ENCODE results near the gene OR2V2. TPM values are rescaled to one million over a fixed set of nuclear protein-coding genes. Genes with fewer than 3 reads are reported as not detected.
"Not testable (repeated sequence)": the region's sequence is repeated elsewhere in the genome, so short reads cannot be mapped to it uniquely, and the experiment has no call there.

OR2V2 gene
- total RNA-seq, 3 donors from 2014 or later: not detected

GRCh38 chr5:181166812-181167733 lies 19.7 kb downstream of the OR2V2 start:
- H3K27me3 ChIP-seq: peaks cover 2 to 36% of the 10 kb centered on the region in 2 donors
- no peaks in the 10 kb centered on the region for H3K36me3 ChIP-seq

GRCh38 chr5:181167814-181168488 lies 20.6 kb downstream of the OR2V2 start:
- no peak for DNase-seq (ENCODE audit: low spot score in 2 of 2)
- Histone ChIP-seq H3K36me3 (no peaks in the 10 kb centered on the region), H3K27ac (no peak overlapping the region), H3K9me3 (no peaks in the 10 kb centered on the region), H3K27me3 (peaks cover 2 to 45% of the 10 kb centered on the region in 2 donors), H3K4me1 (no peaks in the 10 kb centered on the region), H3K4me3 (no peak overlapping the region)
- intact Hi-C loops (cut with DNase I; ENCODE audit: low total_unique reads): no loop called here
- no peak for TF ChIP-seq POLR2AphosphoS5 (IDR thresholded peaks at IDR 0.05)
- no peak for TF ChIP-seq POLR2A (IDR thresholded peaks at IDR 0.05)
- TF ChIP-seq, protein P1, sequence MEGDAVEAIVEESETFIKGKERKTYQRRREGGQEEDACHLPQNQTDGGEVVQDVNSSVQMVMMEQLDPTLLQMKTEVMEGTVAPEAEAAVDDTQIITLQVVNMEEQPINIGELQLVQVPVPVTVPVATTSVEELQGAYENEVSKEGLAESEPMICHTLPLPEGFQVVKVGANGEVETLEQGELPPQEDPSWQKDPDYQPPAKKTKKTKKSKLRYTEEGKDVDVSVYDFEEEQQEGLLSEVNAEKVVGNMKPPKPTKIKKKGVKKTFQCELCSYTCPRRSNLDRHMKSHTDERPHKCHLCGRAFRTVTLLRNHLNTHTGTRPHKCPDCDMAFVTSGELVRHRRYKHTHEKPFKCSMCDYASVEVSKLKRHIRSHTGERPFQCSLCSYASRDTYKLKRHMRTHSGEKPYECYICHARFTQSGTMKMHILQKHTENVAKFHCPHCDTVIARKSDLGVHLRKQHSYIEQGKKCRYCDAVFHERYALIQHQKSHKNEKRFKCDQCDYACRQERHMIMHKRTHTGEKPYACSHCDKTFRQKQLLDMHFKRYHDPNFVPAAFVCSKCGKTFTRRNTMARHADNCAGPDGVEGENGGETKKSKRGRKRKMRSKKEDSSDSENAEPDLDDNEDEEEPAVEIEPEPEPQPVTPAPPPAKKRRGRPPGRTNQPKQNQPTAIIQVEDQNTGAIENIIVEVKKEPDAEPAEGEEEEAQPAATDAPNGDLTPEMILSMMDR (IDR thresholded peaks at IDR 0.05): no peak

More at GRCh38 chr5:181166812-181167733, 19.7 kb downstream of the OR2V2 start:
- DNase-seq (ENCODE audit: low spot score in 2 of 2): no peak
- Histone ChIP-seq H3K4me1 (no peaks in the 10 kb centered on the region), H3K4me3 (no peak overlapping the region), H3K27ac (no peak overlapping the region), H3K9me3 (no peaks in the 10 kb centered on the region)
- intact Hi-C loops (cut with DNase I; ENCODE audit: low total_unique reads): no loop called here
- TF ChIP-seq POLR2A (IDR thresholded peaks at IDR 0.05): no peak
- TF ChIP-seq, protein P1 (IDR thresholded peaks at IDR 0.05): no peak
- no peak for TF ChIP-seq POLR2AphosphoS5 (IDR thresholded peaks at IDR 0.05)

DNA sequence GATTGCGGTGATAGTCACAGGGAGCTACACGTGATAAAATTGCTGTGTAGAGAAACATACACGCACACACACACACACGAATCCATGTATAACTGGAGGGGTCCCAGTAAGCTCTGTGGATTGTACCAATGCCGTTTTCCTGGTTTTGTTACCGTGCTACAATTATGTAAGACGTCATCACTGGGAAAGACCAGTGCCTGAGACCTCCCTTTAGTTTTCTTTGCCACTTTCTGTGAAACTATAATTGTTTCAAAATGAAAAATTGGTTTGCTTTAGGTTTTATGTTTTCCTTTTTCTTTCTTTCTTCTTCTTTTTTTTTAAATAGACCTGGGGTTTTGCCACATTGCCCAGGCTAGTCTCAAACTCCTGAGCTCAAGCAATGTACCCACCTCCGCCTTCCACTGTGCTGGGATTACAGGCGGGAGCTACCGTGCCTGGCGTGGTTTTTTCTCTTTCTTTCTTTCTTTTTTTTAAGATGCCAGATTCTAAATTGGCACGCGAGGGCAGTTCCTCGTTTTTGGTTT lies 21.3 kb downstream of the OR2V2 start:
- no peaks in the 10 kb centered on the region for H3K36me3 ChIP-seq
- DNase-seq (ENCODE audit: low spot score in 2 of 2): no peak
- H3K4me3 ChIP-seq: no peak overlapping the region
- TF ChIP-seq, protein P1 (IDR thresholded peaks at IDR 0.05): no peak
- TF ChIP-seq POLR2A (IDR thresholded peaks at IDR 0.05) (no peak), POLR2AphosphoS5 (IDR thresholded peaks at IDR 0.05) (no peak)
- no peaks in the 10 kb centered on the region for H3K9me3 ChIP-seq
- H3K27ac ChIP-seq: no peak overlapping the region
- intact Hi-C loops (cut with DNase I; ENCODE audit: low total_unique reads): no loop called here
- no peaks in the 10 kb centered on the region for H3K4me1 ChIP-seq
- peaks cover 2 to 48% of the 10 kb centered on the region in 2 donors for H3K27me3 ChIP-seq

DNA sequence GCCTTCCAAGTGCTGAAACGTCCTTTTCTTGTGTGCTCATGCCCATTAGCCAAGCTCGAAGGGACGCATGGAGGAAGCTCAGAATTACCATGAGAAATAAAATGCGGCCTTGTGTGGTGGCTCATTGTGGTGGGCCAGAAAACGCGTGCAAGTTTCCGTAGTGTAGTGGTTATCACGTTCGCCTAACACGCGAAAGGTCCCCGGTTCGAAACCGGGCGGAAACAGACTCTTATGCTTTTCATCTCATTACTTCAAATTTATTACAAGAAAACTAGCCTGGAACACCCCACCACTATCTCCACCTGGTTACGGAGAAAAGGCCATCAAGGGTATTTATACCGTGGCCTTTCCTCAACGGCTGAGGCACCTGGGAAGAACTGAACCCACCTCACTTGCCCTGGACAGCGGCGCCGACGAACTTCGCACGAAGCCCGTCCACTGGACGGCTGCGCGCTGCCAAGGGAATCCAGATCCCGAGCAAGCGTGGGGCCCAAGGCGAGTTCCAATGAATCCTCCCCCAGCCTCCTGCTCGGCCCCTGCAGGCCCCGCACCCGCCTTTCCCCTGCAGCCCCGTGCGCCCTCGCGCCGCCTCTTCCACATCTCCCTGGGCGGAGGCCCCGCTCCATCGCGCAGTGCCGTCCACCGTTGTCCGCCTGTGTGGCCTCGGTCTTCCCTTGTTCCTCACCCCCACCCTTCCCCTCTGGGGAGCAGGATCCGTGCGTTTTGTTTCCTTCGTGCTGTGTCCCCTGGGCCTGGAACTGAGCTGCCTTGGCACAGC lies 22.3 kb downstream of the OR2V2 start:
- H3K27ac ChIP-seq; H3K4me3 ChIP-seq; H3K9me3 ChIP-seq; H3K4me1 ChIP-seq; intact Hi-C loops (cut with DNase I; ENCODE audit: low total_unique reads); H3K36me3 ChIP-seq; DNase-seq (ENCODE audit: low spot score in 2 of 2): not testable (repeated sequence)
- H3K27me3 ChIP-seq: peaks cover 2 to 57% of the 10 kb centered on the region in 2 donors

DNA sequence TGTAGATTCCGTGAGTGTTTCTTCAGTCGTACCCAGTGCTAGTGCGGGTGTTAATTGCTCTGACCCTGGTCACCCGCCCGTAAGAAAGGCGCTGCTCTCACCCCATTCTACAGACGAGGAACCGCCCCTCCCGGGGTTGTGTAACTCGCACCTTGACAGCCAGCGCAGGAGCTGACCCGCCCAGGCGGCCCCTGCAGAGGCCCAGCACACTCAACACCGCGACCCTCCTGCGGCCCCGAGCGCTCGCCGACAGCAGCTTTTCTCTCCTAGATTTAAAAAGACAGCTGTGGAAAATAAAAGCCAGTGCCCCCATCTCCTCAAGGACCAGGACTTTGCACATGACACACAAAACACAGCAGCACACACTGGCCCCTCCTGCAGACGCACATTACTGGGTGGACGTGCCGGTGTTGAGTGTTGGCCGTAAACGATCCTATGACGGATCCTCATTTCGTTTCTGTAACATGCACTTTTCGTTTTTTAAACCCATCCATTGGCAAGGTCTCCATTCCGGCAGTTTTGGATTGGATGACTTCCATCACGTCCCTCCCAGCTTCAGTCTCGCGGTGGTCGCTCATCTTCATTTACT lies 22.9 kb downstream of the OR2V2 start:
- Histone ChIP-seq H3K36me3 (no peaks in the 10 kb centered on the region), H3K4me1 (no peaks in the 10 kb centered on the region), H3K4me3 (no peak overlapping the region), H3K27me3 (peaks cover 2 to 60% of the 10 kb centered on the region in 2 donors), H3K27ac (no peak overlapping the region), H3K9me3 (no peaks in the 10 kb centered on the region)
- no peak for DNase-seq (ENCODE audit: low spot score in 2 of 2)
- no peak for TF ChIP-seq POLR2A (IDR thresholded peaks at IDR 0.05)
- TF ChIP-seq, protein P1 (IDR thresholded peaks at IDR 0.05): no peak
- TF ChIP-seq POLR2AphosphoS5 (IDR thresholded peaks at IDR 0.05): no peak
- intact Hi-C loops (cut with DNase I; ENCODE audit: low total_unique reads): no loop called here

Measured in breast epithelium (tissue), 4 donors.